Neural cell (in vitro differentiated cells): ENCODE measurements around the gene MERTK. TPM values are rescaled to one million over a fixed set of nuclear protein-coding genes. Genes with fewer than 3 reads are reported as not detected.

Experiments used
- H2AFZ ChIP-seq: fragments of 200-600, 300-800 bp; sonication (generic), shearing (Covaris generic); 2 replicates; pipeline ENCODE4 v1.6.0; 2014; ENCODE audit warnings: low read depth, mild to moderate bottlenecking, antibody characterized with exemption, low read length, moderate library complexity
- H3F3A ChIP-seq: fragments of 200-600 bp; shearing (Covaris generic); 2 replicates; pipeline ENCODE4 v1.6.1; 2016; ENCODE audit warnings: mild to moderate bottlenecking, moderate library complexity, mixed read lengths, antibody characterized with exemption, low read length; ENCODE audit not compliant: insufficient read depth, poor library complexity, severe bottlenecking
- H3K27ac ChIP-seq: fragments of 200-600, 300-800 bp; sonication (generic), shearing (Covaris generic); 2 replicates; pipeline ENCODE4 v1.5.1; 2014; ENCODE audit warnings: mild to moderate bottlenecking, low read length, moderate library complexity
- H3K27me3 ChIP-seq: fragments of 300-800, 200-600 bp; sonication (generic), shearing (Covaris generic); 2 replicates; pipeline ENCODE4 v1.6.0; 2014; ENCODE audit warnings: mild to moderate bottlenecking, low read depth, low read length, moderate library complexity; ENCODE audit not compliant: insufficient read depth
- H3K36me3 ChIP-seq: fragments of 300-800, 200-600 bp; sonication (generic), shearing (Covaris generic); 2 replicates; pipeline ENCODE4 v1.5.1; 2014; ENCODE audit warnings: mild to moderate bottlenecking, antibody characterized with exemption, low read length, moderate library complexity; ENCODE audit not compliant: insufficient read depth
- H3K4me2 ChIP-seq: fragments of 300-800, 200-600 bp; sonication (generic), shearing (Covaris generic); 2 replicates; pipeline ENCODE4 v1.6.0; 2014; ENCODE audit warnings: mild to moderate bottlenecking, low read length
- H3K4me3 ChIP-seq: fragments of 300-800, 200-600 bp; sonication (generic), shearing (Covaris generic); 2 replicates; pipeline ENCODE4 v1.5.1; 2014; ENCODE audit warnings: mild to moderate bottlenecking, low read length, moderate library complexity
- H3K79me2 ChIP-seq: fragments of 200-600 bp; shearing (Covaris generic); replicated peaks from 2 replicates; pipeline ENCODE4 v1.6.0; 2014; ENCODE audit warnings: mild to moderate bottlenecking, low read length, moderate library complexity; ENCODE audit not compliant: insufficient read depth
- H3K9ac ChIP-seq: fragments of 300-800, 200-600 bp; sonication (generic), shearing (Covaris generic); 2 replicates; pipeline ENCODE4 v1.6.1; 2016; ENCODE audit warnings: mild to moderate bottlenecking, low read length, mixed read lengths
- H3K9me2 ChIP-seq: fragments of 200-600 bp; shearing (Covaris generic); 2 replicates; pipeline ENCODE4 v1.6.1; 2016; ENCODE audit warnings: mild to moderate bottlenecking, low read length, mixed read lengths; ENCODE audit not compliant: insufficient read depth
- H3K9me3 ChIP-seq: fragments of 200-600, 300-800 bp; sonication (generic), shearing (Covaris generic); 2 replicates; pipeline ENCODE4 v1.6.1; 2016; ENCODE audit warnings: mild to moderate bottlenecking, mixed run types, low read length, moderate library complexity, mixed read lengths
- H4K20me1 ChIP-seq: fragments of 200-600 bp; shearing (Covaris generic); 2 replicates; pipeline ENCODE4 v1.6.1; 2016; ENCODE audit warnings: mild to moderate bottlenecking, mixed run types; ENCODE audit not compliant: insufficient read depth
- EP300 ChIP-seq: fragments of 450-650 bp; conservative IDR thresholded peaks from 2 replicates; pipeline ENCODE4 v1.6.1; 2014; ENCODE audit warnings: antibody characterized with exemption, mild to moderate bottlenecking, moderate library complexity; ENCODE audit not compliant: poor library complexity, severe bottlenecking
- EZH2 ChIP-seq: fragments of 200-600, 300-800 bp; shearing (Covaris generic), sonication (generic); IDR thresholded peaks from 2 replicates; pipeline ENCODE4 v1.6.1; 2014; ENCODE audit warnings: antibody characterized with exemption, low read length, borderline replicate concordance, mild to moderate bottlenecking; ENCODE audit not compliant: insufficient read depth, poor library complexity, severe bottlenecking
- MXI1 ChIP-seq: fragments of 450-650 bp; conservative IDR thresholded peaks from 2 replicates; pipeline ENCODE4 v1.6.1; 2014; ENCODE audit warnings: antibody characterized with exemption, mild to moderate bottlenecking; ENCODE audit not compliant: poor library complexity, severe bottlenecking
- POLR2AphosphoS5 ChIP-seq: IDR thresholded peaks from 2 replicates; pipeline ENCODE4 v1.6.1; 2012
- RAD21 ChIP-seq: fragments of 450-650 bp; conservative IDR thresholded peaks from 2 replicates; pipeline ENCODE4 v1.6.1; 2014; ENCODE audit warnings: antibody characterized with exemption, mild to moderate bottlenecking, moderate library complexity
- REST ChIP-seq: IDR thresholded peaks from 2 replicates; pipeline ENCODE4 v1.6.1; 2012; ENCODE audit warnings: borderline replicate concordance
- SMC3 ChIP-seq: fragments of 450-650 bp; conservative IDR thresholded peaks from 2 replicates; pipeline ENCODE4 v1.6.1; 2014; ENCODE audit warnings: antibody characterized with exemption, mild to moderate bottlenecking, moderate library complexity; ENCODE audit not compliant: poor library complexity
- TAF1 ChIP-seq: IDR thresholded peaks from 2 replicates; pipeline ENCODE4 v1.6.1; 2012; ENCODE audit warnings: low read depth
- polyA plus RNA-seq: library from polyadenylated mRNA; depleted of rRNA; stranded (reverse); fragments of >200 nt; gene quantifications from 2 replicates; pipeline ENCODE4 v1.2.3, GENCODE V29; 2014
- TF ChIP-seq, protein P1 (sequence below): fragments of 450-650 bp; IDR thresholded peaks from 2 replicates; pipeline ENCODE4 v1.5.1; 2014; ENCODE audit warnings: antibody characterized with exemption, mild to moderate bottlenecking, moderate library complexity; ENCODE audit not compliant: poor library complexity, severe bottlenecking

Gene MERTK
- polyA plus RNA-seq, 1 donor from 2014 or later, result 0.53 TPM

DNA sequence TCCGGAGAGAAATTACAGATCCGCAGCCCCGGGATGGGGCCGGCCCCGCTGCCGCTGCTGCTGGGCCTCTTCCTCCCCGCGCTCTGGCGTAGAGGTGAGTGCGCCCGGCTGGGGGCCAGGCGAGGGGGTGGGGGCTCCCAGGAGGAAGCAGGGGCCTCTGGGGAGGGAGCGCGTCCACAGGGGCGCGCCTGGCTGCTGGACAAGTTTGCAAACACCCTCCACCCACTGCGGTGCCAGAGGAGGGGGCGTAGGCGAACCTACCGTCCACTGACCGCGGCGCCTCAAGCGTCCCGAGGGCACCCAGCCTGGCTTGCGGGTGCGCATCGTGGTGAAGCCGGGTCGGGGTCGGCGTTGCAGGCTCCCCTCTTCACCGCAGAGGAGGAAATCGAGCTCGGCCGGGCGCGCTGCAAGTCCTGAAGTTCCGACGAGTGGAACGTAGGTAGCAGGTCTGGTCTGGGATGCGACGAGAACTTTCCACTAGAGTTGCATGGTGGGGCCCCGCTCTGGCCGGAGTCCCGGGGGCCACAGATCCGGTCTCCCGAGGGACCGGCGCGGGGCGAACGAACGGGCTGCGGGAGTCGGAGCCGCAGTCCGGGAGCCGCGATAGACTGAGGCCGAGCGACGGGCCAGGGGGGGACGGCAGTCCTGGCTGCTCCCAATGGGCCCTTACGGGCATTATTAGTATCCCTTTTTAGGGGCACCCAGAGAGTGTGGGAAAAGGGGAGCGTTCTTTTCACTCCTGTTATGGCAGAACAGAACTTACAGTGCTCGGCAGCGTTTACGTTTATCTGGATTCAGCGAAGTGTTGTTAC, 502 bp downstream of the MERTK start:
- peak overlapping the region; percentile 14 for H2AFZ ChIP-seq
- no peaks in the 10 kb centered on the region for H3F3A ChIP-seq
- no peaks in the 10 kb centered on the region for H3K9me3 ChIP-seq
- TF ChIP-seq EP300 (no peak), SMC3 (no peak), TAF1 (no peak), MXI1 (no peak), EZH2 (no peak), REST (no peak), RAD21 (no peak), POLR2AphosphoS5 (no peak)
- TF ChIP-seq, protein P1, sequence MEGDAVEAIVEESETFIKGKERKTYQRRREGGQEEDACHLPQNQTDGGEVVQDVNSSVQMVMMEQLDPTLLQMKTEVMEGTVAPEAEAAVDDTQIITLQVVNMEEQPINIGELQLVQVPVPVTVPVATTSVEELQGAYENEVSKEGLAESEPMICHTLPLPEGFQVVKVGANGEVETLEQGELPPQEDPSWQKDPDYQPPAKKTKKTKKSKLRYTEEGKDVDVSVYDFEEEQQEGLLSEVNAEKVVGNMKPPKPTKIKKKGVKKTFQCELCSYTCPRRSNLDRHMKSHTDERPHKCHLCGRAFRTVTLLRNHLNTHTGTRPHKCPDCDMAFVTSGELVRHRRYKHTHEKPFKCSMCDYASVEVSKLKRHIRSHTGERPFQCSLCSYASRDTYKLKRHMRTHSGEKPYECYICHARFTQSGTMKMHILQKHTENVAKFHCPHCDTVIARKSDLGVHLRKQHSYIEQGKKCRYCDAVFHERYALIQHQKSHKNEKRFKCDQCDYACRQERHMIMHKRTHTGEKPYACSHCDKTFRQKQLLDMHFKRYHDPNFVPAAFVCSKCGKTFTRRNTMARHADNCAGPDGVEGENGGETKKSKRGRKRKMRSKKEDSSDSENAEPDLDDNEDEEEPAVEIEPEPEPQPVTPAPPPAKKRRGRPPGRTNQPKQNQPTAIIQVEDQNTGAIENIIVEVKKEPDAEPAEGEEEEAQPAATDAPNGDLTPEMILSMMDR, result no peak
- H3K4me3 ChIP-seq, result peak overlapping the region; percentile 84
- no peaks in the 10 kb centered on the region for H3K36me3 ChIP-seq
- H3K9ac ChIP-seq, result peak overlapping the region; percentile 34
- peak overlapping the region; percentile 14 for H3K4me2 ChIP-seq
- no peak overlapping the region for H3K27ac ChIP-seq
- no peaks in the 10 kb centered on the region for H3K79me2 ChIP-seq
- H3K27me3 ChIP-seq, result peaks cover 36% of the 10 kb centered on the region
- no peaks in the 10 kb centered on the region for H4K20me1 ChIP-seq
- no peaks in the 10 kb centered on the region for H3K9me2 ChIP-seq

- Histone ChIP-seq H3K9me2 (no peaks in the 10 kb centered on the region), H3K9me3 (no peaks in the 10 kb centered on the region), H3F3A (no peaks in the 10 kb centered on the region), H3K79me2 (no peaks in the 10 kb centered on the region), H3K4me3 (no peak overlapping the region), H3K27ac (no peak overlapping the region), H3K4me2 (no peak overlapping the region), H3K9ac (no peak overlapping the region), H2AFZ (no peak overlapping the region), H3K36me3 (no peaks in the 10 kb centered on the region), H4K20me1 (no peaks in the 10 kb centered on the region), H3K27me3 (peaks cover 36% of the 10 kb centered on the region)
- TF ChIP-seq MXI1 (no peak), SMC3 (no peak)
- TF ChIP-seq, protein P1, result peak; percentile 36
Observed at GRCh38 chr2:111900859-111901258, 2.5 kb downstream of the MERTK start.
